Measurements from ENCODE around the gene TOP1. TPM values are rescaled to one million over a fixed set of nuclear protein-coding genes. Genes with fewer than 3 reads are reported as not detected.

TOP1 gene
- total RNA-seq, 1 donor from 2014 or later, result 84.6 TPM

- Mint-ChIP-seq H3K4me1 (ENCODE audit: unreplicated experiment) (peaks cover 35% of the 10 kb centered on the region), H3K27me3 (no peaks in the 10 kb centered on the region), H3K4me3 (peak overlapping the region; percentile 50), H3K36me3 (peaks cover 6% of the 10 kb centered on the region), H3K9me3 (no peaks in the 10 kb centered on the region), H3K27ac (no peak overlapping the region)
- DNase-seq (ENCODE audit: extremely low spot score, unreplicated experiment), result no peak
- TF ChIP-seq CTCF (conservative IDR thresholded peaks at IDR 0.05), result no peak
These were observed 106.0 kb downstream of the TOP1 start for GRCh38 chr20:41134362-41135186.

GRCh38 chr20:41135187-41135887, 106.7 kb downstream of the TOP1 start:
- Mint-ChIP-seq H3K4me3 (peak overlapping the region; percentile 94), H3K27ac (peak overlapping the region; percentile 77), H3K4me1 (ENCODE audit: unreplicated experiment) (peaks cover 42% of the 10 kb centered on the region), H3K9me3 (no peaks in the 10 kb centered on the region), H3K36me3 (peaks cover 10% of the 10 kb centered on the region), H3K27me3 (no peaks in the 10 kb centered on the region)
- no peak for DNase-seq (ENCODE audit: extremely low spot score, unreplicated experiment)
- TF ChIP-seq CTCF (conservative IDR thresholded peaks at IDR 0.05), result peak; percentile 80

GRCh38 chr20:41135888-41136679, 107.5 kb downstream of the TOP1 start:
- Mint-ChIP-seq H3K4me1 (ENCODE audit: unreplicated experiment) (peaks cover 49% of the 10 kb centered on the region), H3K36me3 (peaks cover 7% of the 10 kb centered on the region)

GRCh38 chr20:41136680-41137613, 108.3 kb downstream of the TOP1 start, which contains the start of gene PLCG1:
Gene PLCG1, plus strand, starts transcription at chr20:41137543. Its CDS starts 99 bp downstream, at chr20:41137642.
- Mint-ChIP-seq H3K27ac (peak within 1 kb of the TSS; percentile 93), H3K4me1 (ENCODE audit: unreplicated experiment) (peaks cover 57% of the 10 kb centered on the region), H3K27me3 (no peaks in the 10 kb centered on the region), H3K4me3 (peak within 1 kb of the TSS; percentile 95), H3K36me3 (peaks cover 8% of the 10 kb centered on the region), H3K9me3 (no peaks in the 10 kb centered on the region)
- DNase-seq (ENCODE audit: extremely low spot score, unreplicated experiment), result peak; percentile 93
- TF ChIP-seq CTCF (conservative IDR thresholded peaks at IDR 0.05), result no peak

More at GRCh38 chr20:41135888-41136679, 107.5 kb downstream of the TOP1 start:
- no peaks in the 10 kb centered on the region for H3K9me3 Mint-ChIP-seq
- DNase-seq (ENCODE audit: extremely low spot score, unreplicated experiment), result no peak
- TF ChIP-seq CTCF (conservative IDR thresholded peaks at IDR 0.05), result no peak
- no peaks in the 10 kb centered on the region for H3K27me3 Mint-ChIP-seq
- H3K4me3 Mint-ChIP-seq, result peak overlapping the region; percentile 94
- peak overlapping the region; percentile 77 for H3K27ac Mint-ChIP-seq

All from type B pancreatic cell (in vitro differentiated cells).